Stomach (tissue), 4 donors: Measurements from ENCODE around the gene UBE3D.

Experiments used
- EP300 ChIP-seq: sonication (generic); formaldehyde crosslinking; IDR thresholded peaks from one replicate; pipeline ENCODE4 v1.6.1; 2017; ENCODE audit warnings: antibody characterized with exemption
- POLR2A ChIP-seq, 4 donors: fragments of 450-650 bp; IDR thresholded peaks; one replicate each; pipeline ENCODE4 v1.6.1; 2016; ENCODE audit warnings: antibody characterized with exemption in 4 of 4, control low read depth in 2 of 4, mild to moderate bottlenecking in 1 of 4, moderate library complexity in 1 of 4
- TF ChIP-seq, protein P1 (sequence below), 7 experiments: fragments of 450-650 bp in 4 of 7; fragments of 200-600 bp in 3 of 7; sonication (generic) in 3 of 7; IDR thresholded peaks; one replicate each; pipeline ENCODE4 v1.5.1; 2016 to 2019; ENCODE audit warnings: antibody characterized with exemption in 7 of 7, control low read depth in 2 of 7, mild to moderate bottlenecking in 1 of 7

DNA sequence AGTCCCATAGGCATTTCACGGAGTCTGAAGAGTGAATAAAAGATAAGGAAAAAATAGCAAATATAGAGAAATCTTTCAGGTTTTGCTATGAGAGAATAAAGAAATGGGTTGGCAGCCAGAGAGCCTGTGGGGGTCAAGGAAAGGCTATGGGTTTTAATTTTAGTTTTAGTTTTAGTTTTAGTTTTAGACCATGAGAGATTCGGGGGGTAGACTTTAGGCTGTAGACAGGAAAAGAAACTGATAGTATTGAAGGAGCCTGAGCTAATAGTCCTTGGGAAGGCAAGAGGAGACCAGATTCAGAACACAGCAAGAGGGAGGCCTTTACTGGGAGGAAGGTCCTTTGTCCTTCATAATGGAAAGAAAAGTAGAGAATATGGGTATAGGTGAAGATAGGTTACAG lies 21.1 kb upstream of the UBE3D start:
- TF ChIP-seq POLR2A (IDR thresholded peaks at IDR 0.05) (no peak), EP300 (no peak)
- TF ChIP-seq, protein P1, sequence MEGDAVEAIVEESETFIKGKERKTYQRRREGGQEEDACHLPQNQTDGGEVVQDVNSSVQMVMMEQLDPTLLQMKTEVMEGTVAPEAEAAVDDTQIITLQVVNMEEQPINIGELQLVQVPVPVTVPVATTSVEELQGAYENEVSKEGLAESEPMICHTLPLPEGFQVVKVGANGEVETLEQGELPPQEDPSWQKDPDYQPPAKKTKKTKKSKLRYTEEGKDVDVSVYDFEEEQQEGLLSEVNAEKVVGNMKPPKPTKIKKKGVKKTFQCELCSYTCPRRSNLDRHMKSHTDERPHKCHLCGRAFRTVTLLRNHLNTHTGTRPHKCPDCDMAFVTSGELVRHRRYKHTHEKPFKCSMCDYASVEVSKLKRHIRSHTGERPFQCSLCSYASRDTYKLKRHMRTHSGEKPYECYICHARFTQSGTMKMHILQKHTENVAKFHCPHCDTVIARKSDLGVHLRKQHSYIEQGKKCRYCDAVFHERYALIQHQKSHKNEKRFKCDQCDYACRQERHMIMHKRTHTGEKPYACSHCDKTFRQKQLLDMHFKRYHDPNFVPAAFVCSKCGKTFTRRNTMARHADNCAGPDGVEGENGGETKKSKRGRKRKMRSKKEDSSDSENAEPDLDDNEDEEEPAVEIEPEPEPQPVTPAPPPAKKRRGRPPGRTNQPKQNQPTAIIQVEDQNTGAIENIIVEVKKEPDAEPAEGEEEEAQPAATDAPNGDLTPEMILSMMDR (IDR thresholded peaks at IDR 0.05) = no peak
